HEK293T (cell line): ENCODE data around the gene EME1.
"Not testable (repeated sequence)": the region's sequence is repeated elsewhere in the genome, so short reads cannot be mapped to it uniquely, and the experiment has no call there.

ENCODE experiments used
- ARNT ChIP-seq: fragments of 450-650 bp; IDR thresholded peaks from 2 replicates; pipeline ENCODE4 v1.6.1; 2017; ENCODE audit warnings: mild to moderate bottlenecking
- BHLHE40 ChIP-seq: fragments of 450-650 bp; IDR thresholded peaks from 2 replicates; pipeline ENCODE4 v1.6.1; 2016; ENCODE audit warnings: mild to moderate bottlenecking, moderate library complexity, borderline replicate concordance
- CTBP1 ChIP-seq: fragments of 450-650 bp; IDR thresholded peaks from 2 replicates; pipeline ENCODE4 v1.6.1; 2016; ENCODE audit warnings: borderline replicate concordance
- ELF4 ChIP-seq: fragments of 450-650 bp; IDR thresholded peaks from 2 replicates; pipeline ENCODE4 v1.6.1; 2017; ENCODE audit warnings: antibody characterized with exemption
- FOXA1 ChIP-seq: fragments of 450-650 bp; IDR thresholded peaks from 2 replicates; pipeline ENCODE4 v1.6.1; 2016; ENCODE audit warnings: mild to moderate bottlenecking
- FOXK2 ChIP-seq: fragments of 450-650 bp; IDR thresholded peaks from 2 replicates; pipeline ENCODE4 v1.6.1; 2016; ENCODE audit warnings: mild to moderate bottlenecking
- FOXM1 ChIP-seq: fragments of 450-650 bp; IDR thresholded peaks from 2 replicates; pipeline ENCODE4 v1.6.1; 2017; ENCODE audit warnings: mild to moderate bottlenecking, borderline replicate concordance
- HDGF ChIP-seq: fragments of 450-650 bp; IDR thresholded peaks from 2 replicates; pipeline ENCODE4 v1.6.1; 2017; ENCODE audit warnings: antibody characterized with exemption, borderline replicate concordance
- L3MBTL2 ChIP-seq: fragments of 450-650 bp; conservative IDR thresholded peaks from 2 replicates; pipeline ENCODE4 v1.6.1; 2016; ENCODE audit warnings: mild to moderate bottlenecking
- LEF1 ChIP-seq: fragments of 450-650 bp; IDR thresholded peaks from 2 replicates; pipeline ENCODE4 v1.6.1; 2017; ENCODE audit warnings: mild to moderate bottlenecking, borderline replicate concordance
- SP1 ChIP-seq: fragments of 450-650 bp; IDR thresholded peaks from 2 replicates; pipeline ENCODE4 v1.6.1; 2017
- SUZ12 ChIP-seq: fragments of 450-650 bp; IDR thresholded peaks from 2 replicates; pipeline ENCODE4 v1.6.1; 2016; ENCODE audit warnings: mild to moderate bottlenecking
- TARDBP ChIP-seq: fragments of 450-650 bp; IDR thresholded peaks from 2 replicates; pipeline ENCODE4 v1.6.1; 2016
- ZNF384 ChIP-seq: fragments of 450-650 bp; IDR thresholded peaks from 2 replicates; pipeline ENCODE4 v1.6.1; 2016

- not testable (repeated sequence) for TF ChIP-seq SUZ12, HDGF, SP1, BHLHE40, ZNF384, TARDBP, FOXA1, ELF4, FOXM1, CTBP1, L3MBTL2, FOXK2, LEF1, ARNT
These were observed 26.6 kb downstream of the EME1 start for GRCh38 chr17:50399591-50399990.
